OCI-LY7 (cell line): Measurements from ENCODE around the gene ACVRL1. TPM values are rescaled to one million over a fixed set of nuclear protein-coding genes. Genes with fewer than 3 reads are reported as not detected.

Experiments
- BruUV-seq: library from RNA; stranded (reverse); fragments of 400-500 nt; replicated peaks from 2 replicates; lab custom pipeline; 2021; lab: Mats Ljungman, UMichigan
- CTCF ChIA-PET: fragments of 300-600 bp; sonication (Branson Sonifier 250); formaldehyde crosslinking; loops from one replicate; lab custom pipeline; 2022; ENCODE audit warnings: antibody characterized with exemption; ENCODE audit not compliant: unreplicated experiment; lab: Charles Lee
- POLR2A ChIA-PET: fragments of 300-600 bp; sonication (Branson Sonifier 250); formaldehyde crosslinking; loops from one replicate; lab custom pipeline; 2022; ENCODE audit warnings: antibody characterized with exemption; lab: Charles Lee
- DNase-seq: peaks from one replicate; pipeline ENCODE4 v3.0.0-alpha.2; 2015; ENCODE audit warnings: low spot score
- H2AFZ ChIP-seq: fragments of 200-600 bp; sonication (generic), shearing (Covaris generic); 2 replicates; pipeline ENCODE4 v1.6.1; 2014; ENCODE audit warnings: mild to moderate bottlenecking, antibody characterized with exemption, low read length, moderate library complexity
- H3K27ac ChIP-seq: fragments of 200-600 bp; sonication (generic); 2 replicates; pipeline ENCODE4 v1.5.1; 2014; ENCODE audit warnings: mixed run types, low read depth, mild to moderate bottlenecking, moderate library complexity, low read length, inconsistent platforms; ENCODE audit not compliant: poor library complexity, severe bottlenecking
- H3K36me3 ChIP-seq: fragments of 200-600 bp; sonication (generic); 2 replicates; pipeline ENCODE4 v1.6.1; 2014; ENCODE audit warnings: mild to moderate bottlenecking, antibody characterized with exemption, low read length, moderate library complexity, mixed read lengths; ENCODE audit not compliant: insufficient read depth
- H3K4me1 ChIP-seq: fragments of 200-600 bp; sonication (generic); 2 replicates; pipeline ENCODE4 v1.5.1; 2014; ENCODE audit warnings: mild to moderate bottlenecking, low read length; ENCODE audit not compliant: insufficient read depth, poor library complexity, severe bottlenecking
- H3K4me2 ChIP-seq: fragments of 200-600 bp; sonication (generic); 2 replicates; pipeline ENCODE4 v1.6.1; 2014; ENCODE audit warnings: mild to moderate bottlenecking, low read length
- H3K4me3 ChIP-seq: fragments of 200-600 bp; sonication (generic); 2 replicates; pipeline ENCODE4 v1.5.1; 2014; ENCODE audit warnings: mild to moderate bottlenecking, low read depth, low read length; ENCODE audit not compliant: poor library complexity, severe bottlenecking
- H3K79me2 ChIP-seq: fragments of 200-600 bp; sonication (generic); 2 replicates; pipeline ENCODE4 v1.6.1; 2016; ENCODE audit warnings: low read depth, mild to moderate bottlenecking, low read length, moderate library complexity, mixed read lengths; ENCODE audit not compliant: insufficient read depth
- H3K9me2 ChIP-seq: fragments of 200-600 bp; sonication (generic); 2 replicates; pipeline ENCODE4 v1.6.1; 2016; ENCODE audit warnings: mild to moderate bottlenecking, low read length, mixed read lengths; ENCODE audit not compliant: insufficient read depth
- H3K9me3 ChIP-seq: fragments of 200-600 bp; sonication (generic); 2 replicates; pipeline ENCODE4 v1.6.1; 2014; ENCODE audit warnings: mild to moderate bottlenecking, mixed run types, low read length, mixed read lengths
- H4K20me1 ChIP-seq: fragments of 200-600 bp; sonication (generic); 2 replicates; pipeline ENCODE4 v1.6.1; 2014; ENCODE audit warnings: mild to moderate bottlenecking, antibody characterized with exemption, low read length, moderate library complexity, mixed read lengths; ENCODE audit not compliant: insufficient read depth
- CTCF ChIP-seq: fragments of 200-600 bp; sonication (generic); conservative IDR thresholded peaks from 2 replicates; pipeline ENCODE4 v1.5.1; 2014; ENCODE audit warnings: mild to moderate bottlenecking, antibody characterized with exemption, low read length, moderate library complexity, mixed read lengths
- EZH2phosphoT487 ChIP-seq: fragments of 200-600 bp; sonication (generic); IDR thresholded peaks from 2 replicates; pipeline ENCODE4 v1.6.1; 2018; ENCODE audit warnings: low read depth, borderline replicate concordance, mild to moderate bottlenecking, mixed run types, antibody characterized with exemption, low read length, moderate library complexity, mixed read lengths
- intact Hi-C: fragments of 100-400 bp; cut with micrococcal nuclease; formaldehyde crosslinking; loops from one replicate; pipeline ENCODE4 v1.10.0; 2022; ENCODE audit not compliant: unreplicated experiment
- total RNA-seq, 2 experiments: library from RNA; depleted of rRNA in 1 of 2; stranded (reverse); fragments of >200 nt in 1 of 2; shearing (Covaris generic) in 1 of 2; gene quantifications; 2 replicates each; pipeline ENCODE4 v1.2.3, GENCODE V29; 2014 to 2022

The ACVRL1 gene
- total RNA-seq, 2 experiments from 2014 or later = not detected

- intact Hi-C loops = loop anchor here (10.0 kb wide), 1 partner anchor 339 kb away; no protein-coding TSS in a partner anchor
- CTCF ChIA-PET = no interaction called here
- POLR2A ChIA-PET = no interaction called here
These were observed 33.9 kb upstream of the ACVRL1 start for GRCh38 chr12:51873251-51873994.

GRCh38 chr12:51874000-51874399, 33.3 kb upstream of the ACVRL1 start:
- Histone ChIP-seq H3K4me1 (no peaks in the 10 kb centered on the region), H3K4me2 (no peak overlapping the region), H3K36me3 (no peaks in the 10 kb centered on the region), H3K9me3 (no peaks in the 10 kb centered on the region), H2AFZ (no peak overlapping the region), H3K79me2 (no peaks in the 10 kb centered on the region), H3K27ac (no peak overlapping the region), H3K9me2 (no peaks in the 10 kb centered on the region), H4K20me1 (no peaks in the 10 kb centered on the region), H3K4me3 (no peak overlapping the region)
- DNase-seq = no peak
- intact Hi-C loops = loop anchor here (2.0 to 10.0 kb wide), 2 partner anchors 339 to 453 kb away; no protein-coding TSS in a partner anchor
- no TSS peak for BruUV-seq
- TF ChIP-seq EZH2phosphoT487 (no peak), CTCF (no peak)
- ChIA-PET CTCF (no interaction called here), POLR2A (no interaction called here)

More at GRCh38 chr12:51873251-51873994, 33.9 kb upstream of the ACVRL1 start:
- no peak for TF ChIP-seq EZH2phosphoT487
- no peak for TF ChIP-seq CTCF
- no peak for DNase-seq
- Histone ChIP-seq H3K27ac (no peak overlapping the region), H3K4me2 (no peak overlapping the region), H3K4me3 (no peak overlapping the region), H2AFZ (no peak overlapping the region), H4K20me1 (no peaks in the 10 kb centered on the region), H3K4me1 (no peaks in the 10 kb centered on the region), H3K79me2 (no peaks in the 10 kb centered on the region), H3K9me3 (no peaks in the 10 kb centered on the region), H3K36me3 (no peaks in the 10 kb centered on the region), H3K9me2 (no peaks in the 10 kb centered on the region)
- BruUV-seq = no TSS peak

- no peaks in the 10 kb centered on the region for H3K79me2 ChIP-seq
- TF ChIP-seq CTCF = no peak
- no peak overlapping the region for H2AFZ ChIP-seq
- H3K27ac ChIP-seq = no peak overlapping the region
- H3K9me3 ChIP-seq = no peaks in the 10 kb centered on the region
- no peaks in the 10 kb centered on the region for H3K4me1 ChIP-seq
- H4K20me1 ChIP-seq = no peaks in the 10 kb centered on the region
- intact Hi-C loops = loop anchor here (2.0 to 10.0 kb wide), 2 partner anchors 340 to 454 kb away; no protein-coding TSS in a partner anchor
- H3K4me3 ChIP-seq = no peak overlapping the region
- H3K9me2 ChIP-seq = no peaks in the 10 kb centered on the region
- DNase-seq = no peak
- no TSS peak for BruUV-seq
- no peaks in the 10 kb centered on the region for H3K36me3 ChIP-seq
- ChIA-PET CTCF (interaction anchor here (1.1 kb wide), 2 partner anchors 12 to 453 kb away, joined by 3 to 4 read pairs; no protein-coding TSS in a partner anchor), POLR2A (no interaction called here)
- H3K4me2 ChIP-seq = no peak overlapping the region
These were observed 32.8 kb upstream of the ACVRL1 start for GRCh38 chr12:51874486-51874885.
